HG02938 (cell line): Measurements from ENCODE around the gene UHMK1.
"Not testable (repeated sequence)": the region's sequence is repeated elsewhere in the genome, so short reads cannot be mapped to it uniquely, and the experiment has no call there.

Experiments
- ATAC-seq: cut with Tn5 transposase; IDR thresholded peaks from one replicate; pipeline ENCODE4 v1.9.1; 2021; ENCODE audit warnings: mild to moderate bottlenecking, moderate library complexity; ENCODE audit not compliant: unreplicated experiment

Gene UHMK1

GRCh38 chr1:162497723-162498495 is at the start of gene UHMK1:
Gene UHMK1, plus strand, starts transcription at chr1:162497818. Its CDS starts 183 bp downstream, at chr1:162498001.
- ATAC-seq, result peak; percentile 97

GRCh38 chr1:162454361-162454760 is 43.3 kb upstream of the UHMK1 start:
- not testable (repeated sequence) for ATAC-seq

GRCh38 chr1:162456323-162456722 is 41.3 kb upstream of the UHMK1 start:
- ATAC-seq, result no peak

GRCh38 chr1:162458236-162458635 is 39.4 kb upstream of the UHMK1 start:
- no peak for ATAC-seq

GRCh38 chr1:162462425-162462824 is 35.2 kb upstream of the UHMK1 start:
- not testable (repeated sequence) for ATAC-seq

- ATAC-seq, result no peak
These were observed 34.6 kb upstream of the UHMK1 start for GRCh38 chr1:162463021-162463420.

- ATAC-seq, result no peak
These were observed 30.8 kb upstream of the UHMK1 start for GRCh38 chr1:162466797-162467196.

- no peak for ATAC-seq
These were observed 27.4 kb upstream of the UHMK1 start for GRCh38 chr1:162470216-162470615.

GRCh38 chr1:162471290-162471853 is 26.2 kb upstream of the UHMK1 start:
- no peak for ATAC-seq

- ATAC-seq, result no peak
These were observed 22.5 kb upstream of the UHMK1 start for GRCh38 chr1:162475089-162475488.

GRCh38 chr1:162475539-162476185 is 22.0 kb upstream of the UHMK1 start:
- ATAC-seq, result no peak

- ATAC-seq, result no peak
These were observed 21.0 kb upstream of the UHMK1 start for GRCh38 chr1:162476620-162477019.

GRCh38 chr1:162485236-162485635 is 12.4 kb upstream of the UHMK1 start:
- no peak for ATAC-seq

- no peak for ATAC-seq
These were observed 10.4 kb upstream of the UHMK1 start for GRCh38 chr1:162487241-162487640.

- ATAC-seq, result no peak
These were observed 9.4 kb upstream of the UHMK1 start for GRCh38 chr1:162488219-162488618.

- ATAC-seq, result not testable (repeated sequence)
These were observed 1.9 kb upstream of the UHMK1 start for GRCh38 chr1:162495531-162496233.

GRCh38 chr1:162497104-162497722 is 405 bp upstream of the UHMK1 start:
- ATAC-seq, result no peak

GRCh38 chr1:162498496-162498810 is 835 bp downstream of the UHMK1 start:
- peak; percentile 21 for ATAC-seq

GRCh38 chr1:162500805-162501204 is 3.2 kb downstream of the UHMK1 start:
- ATAC-seq, result no peak

GRCh38 chr1:162502077-162502476 is 4.5 kb downstream of the UHMK1 start:
- ATAC-seq, result no peak

GRCh38 chr1:162502928-162503327 is 5.3 kb downstream of the UHMK1 start:
- ATAC-seq, result no peak
